Tibial nerve (tissue), 4 donors: Measurements from ENCODE around the gene RASEF. TPM values are rescaled to one million over a fixed set of nuclear protein-coding genes. Genes with fewer than 3 reads are reported as not detected.

Source experiments
- DNase-seq, 2 donors: peaks; one replicate each; pipeline ENCODE4 v3.0.0-alpha.2; 2019; ENCODE audit warnings: low spot score in 2 of 2
- H3K27ac ChIP-seq, 4 donors: fragments of 200-600 bp; sonication (generic) in 3 of 4; one replicate each; pipeline ENCODE4 v1.5.1; 2017 to 2019; ENCODE audit warnings: mild to moderate bottlenecking in 1 of 4
- H3K27me3 ChIP-seq, 2 donors: fragments of 200-600 bp; sonication (generic) in 1 of 2; one replicate each; pipeline versions ENCODE4 v1.5.1 to v1.6.0; 2017 to 2019
- H3K36me3 ChIP-seq, 3 donors: fragments of 200-600 bp; sonication (generic); one replicate each; pipeline ENCODE4 v1.5.1; 2018 to 2019
- H3K4me1 ChIP-seq, 4 donors: fragments of 200-600 bp; sonication (generic) in 3 of 4; one replicate each; pipeline ENCODE4 v1.5.1; 2017 to 2019
- H3K4me3 ChIP-seq, 4 donors: fragments of 200-600 bp; sonication (generic) in 3 of 4; one replicate each; pipeline ENCODE4 v1.5.1; 2017 to 2019; ENCODE audit warnings: mild to moderate bottlenecking in 1 of 4, moderate library complexity in 1 of 4
- H3K9me3 ChIP-seq, 4 donors: fragments of 200-600 bp; sonication (generic) in 3 of 4; one replicate each; pipeline ENCODE4 v1.5.1; 2017 to 2019
- EP300 ChIP-seq, 2 donors: sonication (generic); formaldehyde crosslinking; IDR thresholded peaks; one replicate each; pipeline ENCODE4 v1.6.1; 2017; ENCODE audit warnings: antibody characterized with exemption in 2 of 2, mild to moderate bottlenecking in 1 of 2
- POLR2A ChIP-seq, 2 donors: fragments of 450-650 bp; IDR thresholded peaks; one replicate each; pipeline ENCODE4 v1.6.1; 2017; ENCODE audit warnings: antibody characterized with exemption in 2 of 2, mild to moderate bottlenecking in 2 of 2, moderate library complexity in 2 of 2
- WGBS, 2 donors: methylation state at CpG; one replicate each; pipeline ENCODE4 v1.1.5; 2018; 5-methylcytosine and 5-hydroxymethylcytosine counted together
- total RNA-seq, 4 donors: library from RNA; depleted of rRNA; stranded (reverse); fragments of >200 nt; gene quantifications; one replicate each; pipeline ENCODE4 v1.1.0, GENCODE V29; 2016
- TF ChIP-seq, protein P1 (sequence below), 5 experiments: fragments of 200-600 bp in 3 of 5; fragments of 450-650 bp in 2 of 5; sonication (generic) in 3 of 5; IDR thresholded peaks; one replicate each; pipeline ENCODE4 v1.5.1; 2016 to 2019; ENCODE audit warnings: antibody characterized with exemption in 5 of 5, mild to moderate bottlenecking in 3 of 5, moderate library complexity in 2 of 5

RASEF gene
- total RNA-seq, 4 donors from 2014 or later: 0.21 to 3.6 (median 1.4) TPM

DNA sequence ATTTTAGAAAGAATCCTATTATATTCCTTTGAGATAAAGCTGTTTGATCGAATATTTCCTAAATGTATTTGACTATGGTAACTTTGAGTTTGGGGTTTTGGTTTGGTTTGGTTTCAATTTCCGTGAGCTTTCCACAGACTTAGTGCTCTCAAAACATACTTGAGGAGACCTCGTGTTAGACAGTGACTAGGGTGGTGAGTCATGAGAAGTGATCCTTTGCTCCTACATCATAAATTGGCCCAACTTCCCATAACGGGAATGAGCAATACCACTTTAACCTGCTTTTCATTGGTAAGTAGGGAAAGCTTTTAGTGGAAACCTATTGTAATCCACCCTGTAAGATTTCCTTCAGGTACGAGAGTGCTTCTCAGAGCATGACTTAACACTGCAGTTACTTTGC, 3.8 kb upstream of the RASEF start:
- no peak overlapping the region for H3K27ac ChIP-seq
- TF ChIP-seq, protein P1, sequence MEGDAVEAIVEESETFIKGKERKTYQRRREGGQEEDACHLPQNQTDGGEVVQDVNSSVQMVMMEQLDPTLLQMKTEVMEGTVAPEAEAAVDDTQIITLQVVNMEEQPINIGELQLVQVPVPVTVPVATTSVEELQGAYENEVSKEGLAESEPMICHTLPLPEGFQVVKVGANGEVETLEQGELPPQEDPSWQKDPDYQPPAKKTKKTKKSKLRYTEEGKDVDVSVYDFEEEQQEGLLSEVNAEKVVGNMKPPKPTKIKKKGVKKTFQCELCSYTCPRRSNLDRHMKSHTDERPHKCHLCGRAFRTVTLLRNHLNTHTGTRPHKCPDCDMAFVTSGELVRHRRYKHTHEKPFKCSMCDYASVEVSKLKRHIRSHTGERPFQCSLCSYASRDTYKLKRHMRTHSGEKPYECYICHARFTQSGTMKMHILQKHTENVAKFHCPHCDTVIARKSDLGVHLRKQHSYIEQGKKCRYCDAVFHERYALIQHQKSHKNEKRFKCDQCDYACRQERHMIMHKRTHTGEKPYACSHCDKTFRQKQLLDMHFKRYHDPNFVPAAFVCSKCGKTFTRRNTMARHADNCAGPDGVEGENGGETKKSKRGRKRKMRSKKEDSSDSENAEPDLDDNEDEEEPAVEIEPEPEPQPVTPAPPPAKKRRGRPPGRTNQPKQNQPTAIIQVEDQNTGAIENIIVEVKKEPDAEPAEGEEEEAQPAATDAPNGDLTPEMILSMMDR (IDR thresholded peaks at IDR 0.05): no peak
- TF ChIP-seq POLR2A (IDR thresholded peaks at IDR 0.05): no peak
- no peak for TF ChIP-seq EP300 (IDR thresholded peaks at IDR 0.05)
- H3K4me3 ChIP-seq: no peak overlapping the region
- H3K27me3 ChIP-seq: peaks cover 0 to 31% of the 10 kb centered on the region in 2 donors
- H3K36me3 ChIP-seq: no peaks in the 10 kb centered on the region
- DNase-seq: no peak
- peaks cover 0 to 2% (median 0%) of the 10 kb centered on the region in 4 donors for H3K9me3 ChIP-seq
- 82 to 83% methylated on average over 5 of the region's 5 CpGs for WGBS, 2 donors
- peaks cover 0 to 16% (median 0%) of the 10 kb centered on the region in 4 donors for H3K4me1 ChIP-seq

DNA sequence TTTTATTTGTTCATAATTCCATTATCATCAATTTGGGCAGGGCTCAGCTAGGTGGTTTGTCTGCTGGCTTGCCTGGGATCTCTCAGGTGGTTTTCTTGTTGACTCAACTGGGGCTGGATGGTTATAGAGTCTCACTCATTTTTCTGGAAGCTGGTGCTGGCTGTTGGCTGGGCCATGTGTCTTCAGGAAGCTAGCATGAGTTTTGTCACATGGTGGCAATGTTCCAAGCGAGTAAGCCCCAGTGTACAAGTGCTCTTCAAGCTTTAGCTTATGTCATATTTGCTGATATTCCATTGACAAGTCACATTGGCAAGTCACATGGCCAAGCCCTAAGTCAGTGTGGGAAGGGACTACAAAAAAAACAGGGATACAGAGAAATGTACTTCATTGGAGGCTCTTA, 2.3 kb upstream of the RASEF start:
- 86 to 94% methylated on average over 1 of the region's 1 CpG for WGBS, 2 donors
- no peak for TF ChIP-seq POLR2A (IDR thresholded peaks at IDR 0.05)
- no peak for TF ChIP-seq EP300 (IDR thresholded peaks at IDR 0.05)
- TF ChIP-seq, protein P1 (IDR thresholded peaks at IDR 0.05): no peak
- peaks cover 0 to 2% (median 0%) of the 10 kb centered on the region in 4 donors for H3K9me3 ChIP-seq
- H3K27me3 ChIP-seq: peaks cover 0 to 46% of the 10 kb centered on the region in 2 donors
- DNase-seq: no peak
- no peaks in the 10 kb centered on the region for H3K36me3 ChIP-seq
- no peak overlapping the region for H3K27ac ChIP-seq
- no peak overlapping the region for H3K4me3 ChIP-seq
- H3K4me1 ChIP-seq: peaks cover 0 to 21% (median 0%) of the 10 kb centered on the region in 4 donors

DNA sequence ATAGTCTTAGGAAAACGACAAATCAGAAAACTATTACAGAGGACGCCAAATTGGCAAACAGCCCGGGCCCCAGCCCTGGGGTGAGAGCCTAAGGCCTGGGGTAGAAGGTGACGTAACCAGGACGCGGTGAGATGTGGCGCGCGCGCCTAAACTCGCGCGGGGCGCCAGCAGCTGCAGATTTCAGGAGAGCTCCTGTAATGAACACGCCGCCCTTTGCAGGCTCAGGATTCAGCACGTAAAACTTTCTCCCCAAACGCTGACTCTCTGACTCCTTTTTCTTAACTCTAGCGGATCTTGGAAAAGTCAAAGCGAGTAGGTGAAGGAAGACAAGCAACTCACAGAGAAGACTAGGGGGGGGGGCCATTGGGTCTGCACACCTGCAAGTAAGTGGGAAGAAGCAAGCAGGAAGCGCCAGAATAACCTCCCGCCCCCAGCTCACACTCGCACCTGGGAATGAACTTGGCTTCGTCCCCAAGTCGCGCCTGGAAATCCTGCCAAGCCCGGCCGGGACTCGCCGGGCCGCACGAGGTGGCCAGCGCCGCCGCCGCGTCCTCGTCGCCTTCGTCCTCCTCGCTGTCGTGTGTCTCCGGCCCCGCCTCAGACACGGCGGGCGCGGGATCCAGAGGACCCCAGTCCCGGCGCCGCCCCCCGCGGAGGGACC, 822 bp downstream of the RASEF start:
- Histone ChIP-seq H3K27ac (peak overlapping the region in 1 of 4 donors; percentile 49), H3K27me3 (peaks cover 0 to 51% of the 10 kb centered on the region in 2 donors)
- DNase-seq: no peak

DNA sequence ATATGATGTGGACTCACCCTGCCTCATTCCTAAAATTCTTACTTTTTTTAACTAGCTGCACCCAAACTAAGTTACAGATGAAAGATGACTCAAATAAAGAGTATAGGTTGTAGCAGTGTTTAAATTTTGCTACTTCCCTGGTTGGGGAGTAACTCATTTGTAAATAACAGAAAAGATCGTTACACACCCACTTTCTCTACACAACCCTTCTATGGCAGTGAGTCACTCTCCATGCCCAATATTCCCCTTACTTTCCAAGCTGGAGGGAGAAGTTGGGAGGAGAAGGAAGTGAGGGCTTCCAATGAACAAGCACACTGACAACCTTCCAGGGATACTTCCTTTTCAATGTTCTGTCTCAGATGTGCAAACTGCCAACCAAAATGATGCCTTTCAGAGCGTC, 1.9 kb downstream of the RASEF start:
- Histone ChIP-seq H3K4me3 (no peak overlapping the region), H3K27ac (no peak overlapping the region), H3K9me3 (peaks cover 0 to 2% (median 0%) of the 10 kb centered on the region in 4 donors), H3K4me1 (peaks cover 0 to 21% (median 0%) of the 10 kb centered on the region in 4 donors), H3K27me3 (peaks cover 0 to 51% of the 10 kb centered on the region in 2 donors), H3K36me3 (no peaks in the 10 kb centered on the region)
- 78 to 87% methylated on average over 2 of the region's 2 CpGs for WGBS, 2 donors
- DNase-seq: no peak
- TF ChIP-seq EP300 (IDR thresholded peaks at IDR 0.05) (no peak), POLR2A (IDR thresholded peaks at IDR 0.05) (no peak)
- TF ChIP-seq, protein P1 (IDR thresholded peaks at IDR 0.05): no peak

More for the DNA sequence above, 822 bp downstream of the RASEF start:
- H3K4me1 ChIP-seq: peaks cover 0 to 21% (median 0%) of the 10 kb centered on the region in 4 donors
- 1 to 2% methylated on average over 21 to 29 of the region's 53 CpGs for WGBS, 2 donors
- H3K36me3 ChIP-seq: no peaks in the 10 kb centered on the region
- peaks cover 0 to 2% (median 0%) of the 10 kb centered on the region in 4 donors for H3K9me3 ChIP-seq
- H3K4me3 ChIP-seq: peak overlapping the region; percentile 6 to 49 (median 45)
- TF ChIP-seq EP300 (IDR thresholded peaks at IDR 0.05) (no peak), POLR2A (IDR thresholded peaks at IDR 0.05) (no peak)
- TF ChIP-seq, protein P1 (IDR thresholded peaks at IDR 0.05): no peak

DNA sequence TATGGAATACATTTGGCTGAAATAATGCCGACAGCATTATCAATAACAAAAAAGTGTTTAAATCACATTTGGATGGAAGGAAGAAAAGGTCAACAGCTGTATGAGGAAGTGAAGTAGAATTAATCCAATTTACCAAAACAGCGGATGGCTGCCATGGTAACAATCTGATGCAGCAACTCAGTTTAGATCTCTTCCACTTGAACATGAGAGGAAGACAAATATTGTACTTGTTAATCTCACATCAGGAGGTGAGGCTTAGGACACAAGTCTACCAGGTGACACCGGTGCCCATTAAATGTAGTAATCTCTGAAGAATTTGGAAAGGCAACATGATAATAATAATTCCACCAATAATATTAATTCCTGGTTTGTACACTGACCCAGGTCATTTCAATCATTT, 2.4 kb downstream of the RASEF start:
- WGBS, 2 donors: 91 to 94% methylated on average over 3 of the region's 3 CpGs
- peaks cover 0 to 2% (median 0%) of the 10 kb centered on the region in 4 donors for H3K9me3 ChIP-seq
- H3K27ac ChIP-seq: no peak overlapping the region
- H3K27me3 ChIP-seq: peaks cover 0 to 51% of the 10 kb centered on the region in 2 donors
- H3K4me3 ChIP-seq: no peak overlapping the region
- H3K4me1 ChIP-seq: peaks cover 0 to 21% (median 0%) of the 10 kb centered on the region in 4 donors
- no peaks in the 10 kb centered on the region for H3K36me3 ChIP-seq
- TF ChIP-seq EP300 (IDR thresholded peaks at IDR 0.05): no peak
- DNase-seq: no peak
